ENCODE data around the gene NMT1. TPM values are rescaled to one million over a fixed set of nuclear protein-coding genes. Genes with fewer than 3 reads are reported as not detected.
"Not testable (repeated sequence)": the region's sequence is repeated elsewhere in the genome, so short reads cannot be mapped to it uniquely, and the experiment has no call there.

NMT1 gene
- polyA plus RNA-seq, 1 donor, result 37.3 TPM

GRCh38 chr17:45118691-45119090 lies 57.6 kb downstream of the NMT1 start:
- no peak for DNase-seq (ENCODE audit: low read depth)

GRCh38 chr17:45119964-45120363 lies 58.8 kb downstream of the NMT1 start:
- no peak for DNase-seq (ENCODE audit: low read depth)

- no peak for DNase-seq (ENCODE audit: low read depth)
Observed at GRCh38 chr17:45120558-45120957, 59.4 kb downstream of the NMT1 start.

GRCh38 chr17:45121055-45121454 lies 59.9 kb downstream of the NMT1 start:
- no peak for DNase-seq (ENCODE audit: low read depth)

- no peak for DNase-seq (ENCODE audit: low read depth)
Observed at GRCh38 chr17:45123076-45123770, 62.1 kb downstream of the NMT1 start.

GRCh38 chr17:45123930-45124796 lies 63.0 kb downstream of the NMT1 start:
- DNase-seq (ENCODE audit: low read depth), result no peak

- not testable (repeated sequence) for DNase-seq (ENCODE audit: low read depth)
Observed at GRCh38 chr17:45124797-45125122, 63.6 kb downstream of the NMT1 start.

GRCh38 chr17:45125509-45125908 lies 64.4 kb downstream of the NMT1 start:
- no peak for DNase-seq (ENCODE audit: low read depth)

- DNase-seq (ENCODE audit: low read depth), result no peak
Observed at GRCh38 chr17:45127207-45127547, 66.1 kb downstream of the NMT1 start.

- no peak for DNase-seq (ENCODE audit: low read depth)
Observed at GRCh38 chr17:45127548-45128300, 66.6 kb downstream of the NMT1 start.

GRCh38 chr17:45128331-45128730 lies 67.2 kb downstream of the NMT1 start:
- DNase-seq (ENCODE audit: low read depth), result no peak

- no peak for DNase-seq (ENCODE audit: low read depth)
Observed at GRCh38 chr17:45128989-45129388, 67.9 kb downstream of the NMT1 start.

- no peak for DNase-seq (ENCODE audit: low read depth)
Observed at GRCh38 chr17:45129426-45129939, 68.4 kb downstream of the NMT1 start.

- no peak for DNase-seq (ENCODE audit: low read depth)
Observed at GRCh38 chr17:45129940-45130680, 69.0 kb downstream of the NMT1 start.

GRCh38 chr17:45130681-45131615 lies 69.8 kb downstream of the NMT1 start:
- DNase-seq (ENCODE audit: low read depth), result no peak

- no peak for DNase-seq (ENCODE audit: low read depth)
Observed at GRCh38 chr17:45131616-45132319, 70.7 kb downstream of the NMT1 start.

GRCh38 chr17:45132320-45132571 lies 71.1 kb downstream of the NMT1 start, which contains the start of gene PLCD3:
PLCD3 (minus strand) TSS chr17:45132515; CDS start chr17:45132410, 105 bp downstream.
- no peak for DNase-seq (ENCODE audit: low read depth)

- no peak for DNase-seq (ENCODE audit: low read depth)
Observed at GRCh38 chr17:45132572-45133463, 71.7 kb downstream of the NMT1 start.
